ENCODE measurements around the gene FOLH1.
"Not testable (repeated sequence)": the region's sequence is repeated elsewhere in the genome, so short reads cannot be mapped to it uniquely, and the experiment has no call there.

FOLH1 gene

GRCh38 chr11:49208006-49208721, at the start of gene FOLH1:
TSS of gene FOLH1 (minus strand) at chr11:49208602. CDS start at chr11:49208409, 193 bp downstream.
- no peak for DNase-seq (ENCODE audit: low read depth)
- H3K4me3 ChIP-seq (ENCODE audit: low read depth, low read length): no peak within 1 kb of the TSS
- TF ChIP-seq MAX (IDR thresholded peaks at IDR 0.05; ENCODE audit: low read depth, low read length) (no peak), MYC (IDR thresholded peaks at IDR 0.05; ENCODE audit: low read depth, low read length) (no peak), CTCF (IDR thresholded peaks at IDR 0.05; ENCODE audit: low read depth, low read length) (no peak), POLR2A (IDR thresholded peaks at IDR 0.05; ENCODE audit: extremely low read depth, insufficient read length) (no peak)

DNA sequence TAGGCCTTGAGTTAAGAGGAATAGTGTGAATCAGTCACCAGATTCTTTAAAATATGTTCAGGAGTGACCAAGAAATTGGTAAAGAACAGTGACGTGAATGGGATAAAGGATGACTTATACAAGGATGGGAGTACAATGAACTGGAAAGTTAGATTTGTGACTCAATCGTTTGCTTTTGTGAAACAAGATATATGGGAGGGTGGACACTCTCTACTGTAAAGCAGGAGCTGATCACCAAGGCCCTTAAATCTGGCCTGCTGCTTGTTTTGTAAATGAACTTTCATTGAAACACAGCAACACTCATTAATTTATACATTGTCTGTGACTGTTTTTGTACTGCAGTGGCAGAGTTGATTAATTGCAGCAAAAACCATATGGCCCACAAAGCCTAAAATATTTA, 46.7 kb upstream of the FOLH1 start:
- H3K4me3 ChIP-seq (ENCODE audit: low read depth, low read length); DNase-seq (ENCODE audit: low read depth): not testable (repeated sequence)

GRCh38 chr11:49251212-49251611, 42.8 kb upstream of the FOLH1 start:
- not testable (repeated sequence) for H3K4me3 ChIP-seq (ENCODE audit: low read depth, low read length)

GRCh38 chr11:49250398-49251115, 42.2 kb upstream of the FOLH1 start:
- not testable (repeated sequence) for H3K4me3 ChIP-seq (ENCODE audit: low read depth, low read length); DNase-seq (ENCODE audit: low read depth)

More at GRCh38 chr11:49251212-49251611, 42.8 kb upstream of the FOLH1 start:
- not testable (repeated sequence) for DNase-seq (ENCODE audit: low read depth)

- not testable (repeated sequence) for DNase-seq (ENCODE audit: low read depth); H3K4me3 ChIP-seq (ENCODE audit: low read depth, low read length)
Observed at GRCh38 chr11:49249363-49249762, 41.0 kb upstream of the FOLH1 start.

DNA sequence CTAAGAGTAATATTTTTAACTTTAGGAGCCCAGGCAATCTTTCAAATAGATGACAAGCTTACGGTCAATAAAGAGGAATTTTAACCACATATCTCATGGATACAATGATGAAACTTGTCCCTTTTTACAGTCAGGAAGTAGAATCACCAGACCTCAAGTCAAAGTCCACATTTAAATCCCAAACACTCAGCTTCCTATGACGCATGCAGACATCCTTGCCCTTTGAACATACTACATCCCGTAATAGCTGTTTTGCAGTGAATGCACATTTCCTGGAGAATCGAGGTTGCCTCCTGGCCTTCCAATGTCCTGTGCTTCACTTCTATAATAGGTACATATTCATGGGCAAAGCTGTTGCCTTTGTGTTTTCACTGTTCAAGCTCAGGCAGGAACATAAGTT, 25.3 kb upstream of the FOLH1 start:
- DNase-seq (ENCODE audit: low read depth); H3K4me3 ChIP-seq (ENCODE audit: low read depth, low read length): not testable (repeated sequence)

GRCh38 chr11:49233019-49233418, 24.6 kb upstream of the FOLH1 start:
- not testable (repeated sequence) for DNase-seq (ENCODE audit: low read depth); H3K4me3 ChIP-seq (ENCODE audit: low read depth, low read length)

- DNase-seq (ENCODE audit: low read depth); H3K4me3 ChIP-seq (ENCODE audit: low read depth, low read length): not testable (repeated sequence)
Observed at GRCh38 chr11:49231725-49232124, 23.3 kb upstream of the FOLH1 start.

GRCh38 chr11:49230534-49230933, 22.1 kb upstream of the FOLH1 start:
- H3K4me3 ChIP-seq (ENCODE audit: low read depth, low read length); DNase-seq (ENCODE audit: low read depth): not testable (repeated sequence)

DNA sequence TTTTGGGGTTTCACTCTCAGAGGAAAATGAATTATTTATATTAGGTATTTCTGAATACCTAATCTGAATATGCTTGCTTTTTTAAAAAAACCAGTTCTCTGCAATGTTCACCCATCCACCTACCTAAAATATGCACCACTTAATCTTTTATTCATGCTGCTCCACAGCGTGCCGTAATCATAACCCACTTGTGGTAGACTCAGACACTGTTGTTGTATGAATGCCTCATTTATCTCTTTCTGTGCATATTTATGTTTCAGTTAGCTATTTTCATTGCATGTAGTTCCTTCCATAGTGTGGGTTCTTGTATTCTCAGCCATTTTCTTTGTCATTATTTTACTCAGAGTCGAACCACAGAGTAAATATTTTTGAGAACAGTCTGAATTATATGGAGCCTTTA, 21.6 kb upstream of the FOLH1 start:
- H3K4me3 ChIP-seq (ENCODE audit: low read depth, low read length); DNase-seq (ENCODE audit: low read depth): not testable (repeated sequence)

DNA sequence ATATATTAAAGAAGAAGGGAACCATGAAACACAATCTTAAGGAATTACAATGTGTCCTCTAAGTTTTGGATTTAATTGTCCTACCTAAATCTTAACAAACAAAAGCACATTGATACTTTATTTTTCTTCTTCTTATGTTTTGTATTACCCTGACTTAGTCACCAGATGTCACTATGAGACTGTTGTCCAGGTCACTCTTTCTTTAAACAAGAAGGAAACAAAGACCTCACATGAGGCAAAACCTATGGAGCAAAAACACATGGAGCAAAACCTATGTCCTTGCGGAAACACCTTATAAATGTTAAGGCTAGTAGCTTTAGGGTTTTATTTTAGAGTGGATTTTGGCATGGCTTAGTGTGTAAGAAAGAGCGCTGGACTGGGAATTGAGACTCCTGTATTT, 20.7 kb upstream of the FOLH1 start:
- not testable (repeated sequence) for H3K4me3 ChIP-seq (ENCODE audit: low read depth, low read length); DNase-seq (ENCODE audit: low read depth)

DNA sequence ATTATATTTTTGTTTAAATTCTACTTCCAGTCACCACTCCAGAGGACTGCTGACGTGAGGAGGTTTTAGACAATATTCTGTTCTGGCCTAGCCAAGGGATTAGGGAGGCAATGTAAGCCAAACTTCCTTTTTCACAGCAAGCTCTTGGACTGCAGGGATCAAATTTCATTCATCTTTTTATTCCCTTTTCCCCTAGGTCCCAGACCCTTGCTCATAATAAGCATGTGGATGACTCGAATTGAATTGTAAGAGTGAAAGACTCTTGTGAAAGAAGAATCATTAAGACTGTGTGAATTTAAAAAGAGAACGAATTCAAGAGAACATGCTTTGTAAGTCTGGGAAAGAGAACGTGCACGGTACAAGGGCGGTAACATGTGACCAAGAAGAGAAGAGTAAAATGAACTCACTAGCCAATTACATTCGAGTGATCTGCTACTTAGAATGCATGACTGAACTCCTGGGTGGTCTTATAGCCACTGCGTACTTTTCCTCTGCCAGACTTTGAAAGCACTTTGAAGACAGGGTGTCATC, 16.9 kb upstream of the FOLH1 start:
- DNase-seq (ENCODE audit: low read depth); H3K4me3 ChIP-seq (ENCODE audit: low read depth, low read length): not testable (repeated sequence)

DNA sequence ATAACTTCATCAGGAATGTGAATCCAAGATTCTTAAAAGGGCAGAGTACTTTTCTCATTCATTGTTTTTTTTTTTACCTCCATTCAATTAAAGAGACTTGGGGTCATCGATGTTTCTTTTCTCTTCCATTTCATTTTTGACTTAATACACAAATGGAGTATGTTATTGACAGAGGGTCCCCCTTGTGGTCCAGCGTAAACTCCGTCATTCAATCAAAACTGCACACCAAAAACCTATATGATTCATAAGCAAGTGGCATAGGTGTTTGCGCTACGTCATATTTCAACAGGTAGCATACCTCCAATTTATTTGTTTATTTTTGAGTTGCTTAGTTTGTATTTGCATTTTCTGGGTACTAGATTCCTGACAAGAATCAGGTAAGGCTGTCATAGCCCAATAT, 12.7 kb upstream of the FOLH1 start:
- DNase-seq (ENCODE audit: low read depth): no peak
- H3K4me3 ChIP-seq (ENCODE audit: low read depth, low read length): no peak overlapping the region
- TF ChIP-seq MAX (IDR thresholded peaks at IDR 0.05; ENCODE audit: low read depth, low read length) (no peak), CTCF (IDR thresholded peaks at IDR 0.05; ENCODE audit: low read depth, low read length) (no peak), MYC (IDR thresholded peaks at IDR 0.05; ENCODE audit: low read depth, low read length) (no peak), POLR2A (IDR thresholded peaks at IDR 0.05; ENCODE audit: extremely low read depth, insufficient read length) (no peak)

All from NB4 (cell line).